ENCODE measurements around the gene GFRA1.

The GFRA1 gene

DNA sequence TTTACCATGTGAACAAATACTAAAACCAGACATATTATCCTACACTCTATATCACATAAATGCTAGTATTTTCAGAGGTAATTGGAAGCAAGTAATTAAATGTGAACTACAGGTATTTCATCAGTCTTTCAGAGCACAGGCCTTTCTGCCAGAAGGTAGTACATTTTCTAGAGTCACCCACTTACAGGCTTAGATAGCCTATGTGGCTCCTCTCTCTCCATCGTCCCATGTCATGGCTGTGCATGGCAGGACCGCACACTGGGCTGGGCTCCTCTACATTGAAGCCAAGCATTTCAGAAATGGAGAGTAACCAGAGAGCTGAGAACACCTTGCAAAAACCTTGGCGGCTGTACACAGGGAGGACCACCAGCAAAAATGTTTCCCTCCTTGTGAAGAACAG is 49.7 kb downstream of the GFRA1 start:
- H3K36me3 ChIP-seq (ENCODE audit: control insufficient read depth, insufficient read depth, low read length): no peaks in the 10 kb centered on the region
- no peaks in the 10 kb centered on the region for H3K27me3 ChIP-seq (ENCODE audit: control insufficient read depth, insufficient read depth, low read length, poor library complexity, severe bottlenecking)
- 91 to 97% methylated on average over 3 of the region's 3 CpGs for WGBS, 2 experiments
- no peaks in the 10 kb centered on the region for H3K4me1 ChIP-seq (ENCODE audit: control insufficient read depth, insufficient read depth, low read length)
- H3K27ac ChIP-seq (ENCODE audit: insufficient read depth, low read depth, low read length, poor library complexity, severe bottlenecking): no peak overlapping the region
- no peak overlapping the region for H3K4me3 ChIP-seq (ENCODE audit: insufficient read depth, low read depth, low read length)
- H3K9me3 ChIP-seq (ENCODE audit: control insufficient read depth, low read length): no peaks in the 10 kb centered on the region

DNA sequence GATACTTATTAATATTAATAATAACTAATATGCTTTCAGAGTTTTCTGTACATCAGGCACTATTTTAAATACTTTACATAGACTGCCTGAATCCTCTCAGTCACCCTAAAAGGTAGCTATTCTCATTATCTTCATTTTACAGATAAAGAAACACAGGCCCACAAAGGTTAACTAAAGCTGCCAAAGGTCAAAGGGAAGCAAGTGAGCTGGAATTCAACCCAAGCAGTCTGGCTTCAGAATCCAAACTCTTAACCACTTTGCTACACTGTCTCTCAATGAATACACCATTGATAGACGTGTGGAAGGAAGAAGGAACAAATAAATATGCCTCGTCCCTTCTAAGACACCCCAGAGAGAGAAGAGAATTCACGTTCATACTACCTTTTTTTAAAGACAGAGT is 52.0 kb downstream of the GFRA1 start:
- WGBS, 2 experiments: 75 to 80% methylated on average over 3 of the region's 3 CpGs
- Histone ChIP-seq H3K4me3 (ENCODE audit: insufficient read depth, low read depth, low read length) (no peak overlapping the region), H3K4me1 (ENCODE audit: control insufficient read depth, insufficient read depth, low read length) (no peaks in the 10 kb centered on the region), H3K36me3 (ENCODE audit: control insufficient read depth, insufficient read depth, low read length) (no peaks in the 10 kb centered on the region), H3K27ac (ENCODE audit: insufficient read depth, low read depth, low read length, poor library complexity, severe bottlenecking) (no peak overlapping the region), H3K9me3 (ENCODE audit: control insufficient read depth, low read length) (no peaks in the 10 kb centered on the region), H3K27me3 (ENCODE audit: control insufficient read depth, insufficient read depth, low read length, poor library complexity, severe bottlenecking) (no peaks in the 10 kb centered on the region)

DNA sequence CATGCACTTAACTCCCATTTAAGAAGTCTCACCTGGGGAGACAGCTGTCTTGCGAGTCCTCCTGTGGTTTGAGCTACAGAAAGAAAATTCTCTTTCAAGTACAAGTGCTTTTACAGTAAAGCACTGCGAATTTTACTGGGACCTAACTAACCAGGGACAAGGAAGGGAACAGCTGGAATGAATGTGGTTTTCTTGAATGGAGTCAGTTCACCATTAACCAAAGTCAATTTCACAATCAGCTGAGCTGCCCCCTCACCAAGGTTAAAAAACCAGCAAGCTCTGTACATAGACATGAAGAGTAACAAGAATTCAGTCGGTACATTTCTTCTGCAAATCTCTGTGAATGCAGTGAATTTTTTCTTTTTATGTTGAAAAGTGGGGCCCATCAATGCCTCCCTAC is 56.3 kb downstream of the GFRA1 start:
- Histone ChIP-seq H3K27me3 (ENCODE audit: control insufficient read depth, insufficient read depth, low read length, poor library complexity, severe bottlenecking) (no peaks in the 10 kb centered on the region), H3K9me3 (ENCODE audit: control insufficient read depth, low read length) (no peaks in the 10 kb centered on the region), H3K4me1 (ENCODE audit: control insufficient read depth, insufficient read depth, low read length) (no peaks in the 10 kb centered on the region), H3K36me3 (ENCODE audit: control insufficient read depth, insufficient read depth, low read length) (no peaks in the 10 kb centered on the region), H3K4me3 (ENCODE audit: insufficient read depth, low read depth, low read length) (no peak overlapping the region), H3K27ac (ENCODE audit: insufficient read depth, low read depth, low read length, poor library complexity, severe bottlenecking) (no peak overlapping the region)
- 93 to 100% methylated on average over 3 of the region's 3 CpGs for WGBS, 2 experiments

DNA sequence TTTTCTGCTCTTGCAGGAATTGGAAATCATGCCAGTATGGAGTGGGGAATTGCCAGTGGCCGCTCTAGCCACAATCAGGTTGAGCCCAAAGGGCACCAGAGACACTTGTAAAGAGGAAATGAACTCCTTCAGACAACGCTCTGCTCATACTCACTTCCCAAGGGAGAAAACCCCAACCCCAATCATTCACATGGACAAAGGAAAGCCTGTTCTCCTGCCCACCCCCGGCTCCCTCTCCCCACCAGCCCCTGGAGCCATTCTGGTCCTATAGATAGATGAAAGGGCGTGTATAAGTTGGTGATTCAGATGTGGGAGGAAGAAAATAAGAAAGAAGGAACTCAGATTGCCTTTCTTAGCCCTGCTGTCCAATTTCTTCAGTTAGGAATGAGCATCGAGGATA is 57.4 kb downstream of the GFRA1 start:
- no peaks in the 10 kb centered on the region for H3K4me1 ChIP-seq (ENCODE audit: control insufficient read depth, insufficient read depth, low read length)
- H3K27me3 ChIP-seq (ENCODE audit: control insufficient read depth, insufficient read depth, low read length, poor library complexity, severe bottlenecking): no peaks in the 10 kb centered on the region
- H3K27ac ChIP-seq (ENCODE audit: insufficient read depth, low read depth, low read length, poor library complexity, severe bottlenecking): no peak overlapping the region
- 68 to 70% methylated on average over 4 to 5 of the region's 5 CpGs for WGBS, 2 experiments
- no peak overlapping the region for H3K4me3 ChIP-seq (ENCODE audit: insufficient read depth, low read depth, low read length)
- H3K9me3 ChIP-seq (ENCODE audit: control insufficient read depth, low read length): no peaks in the 10 kb centered on the region
- no peaks in the 10 kb centered on the region for H3K36me3 ChIP-seq (ENCODE audit: control insufficient read depth, insufficient read depth, low read length)

DNA sequence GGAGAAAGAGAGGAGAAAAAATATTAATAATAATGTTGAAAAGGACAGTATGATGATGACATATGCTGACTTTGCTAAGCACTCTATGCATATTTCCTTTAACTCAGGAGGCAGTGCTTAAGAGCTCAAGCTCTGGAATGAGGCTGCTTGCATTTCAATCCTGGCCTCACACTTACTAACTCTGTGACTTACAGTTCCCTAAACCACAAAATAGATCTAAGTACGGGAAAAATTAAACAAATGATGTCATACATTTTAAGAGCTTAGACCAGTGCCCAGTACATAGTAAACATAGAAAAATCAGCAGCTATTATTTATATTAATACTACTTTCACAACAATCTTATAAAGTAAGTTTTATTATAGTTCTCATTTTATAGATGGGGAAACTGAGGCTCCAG is 61.3 kb downstream of the GFRA1 start:
- Histone ChIP-seq H3K4me1 (ENCODE audit: control insufficient read depth, insufficient read depth, low read length) (no peaks in the 10 kb centered on the region), H3K27ac (ENCODE audit: insufficient read depth, low read depth, low read length, poor library complexity, severe bottlenecking) (no peak overlapping the region), H3K9me3 (ENCODE audit: control insufficient read depth, low read length) (no peaks in the 10 kb centered on the region), H3K36me3 (ENCODE audit: control insufficient read depth, insufficient read depth, low read length) (no peaks in the 10 kb centered on the region), H3K4me3 (ENCODE audit: insufficient read depth, low read depth, low read length) (no peak overlapping the region), H3K27me3 (ENCODE audit: control insufficient read depth, insufficient read depth, low read length, poor library complexity, severe bottlenecking) (no peaks in the 10 kb centered on the region)
- WGBS, 2 experiments: 86 to 93% methylated on average over 1 of the region's 1 CpG

DNA sequence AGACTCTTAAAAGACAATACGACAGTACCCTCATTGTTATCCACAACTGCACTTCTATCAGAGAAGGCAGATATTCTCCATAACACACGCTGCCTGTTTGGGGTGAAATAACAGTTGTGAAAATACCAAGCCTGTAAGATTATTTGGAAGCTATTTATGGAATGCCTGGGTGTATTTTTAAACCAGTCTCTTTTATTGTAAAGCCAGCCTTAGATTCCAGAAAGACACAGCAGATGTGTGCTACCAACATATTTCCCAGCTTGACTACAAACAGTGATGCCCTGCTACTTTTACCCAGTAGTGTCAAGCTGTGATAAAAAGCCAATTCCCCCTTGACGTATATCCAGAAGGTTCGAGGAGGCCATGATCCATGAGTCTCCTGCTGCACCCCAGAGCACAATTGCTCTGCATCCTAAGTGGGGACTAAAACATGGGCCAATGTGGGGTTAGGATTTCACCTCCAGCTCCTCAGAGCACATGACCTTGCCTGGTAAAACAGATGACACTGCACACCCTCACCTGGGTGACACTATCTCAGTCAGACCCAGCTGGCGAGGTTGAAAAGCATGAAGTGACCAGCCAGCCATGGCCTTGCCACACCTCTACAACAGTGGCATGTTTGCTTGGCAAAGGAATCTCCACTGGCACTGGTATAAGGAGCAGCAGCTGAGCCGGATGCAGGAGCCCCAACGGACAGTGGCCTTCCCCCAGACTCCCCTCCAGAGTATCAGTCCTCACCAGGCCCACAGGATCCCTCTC is 62.2 kb downstream of the GFRA1 start:
- Histone ChIP-seq H3K4me3 (ENCODE audit: insufficient read depth, low read depth, low read length) (no peak overlapping the region), H3K27me3 (ENCODE audit: control insufficient read depth, insufficient read depth, low read length, poor library complexity, severe bottlenecking) (no peaks in the 10 kb centered on the region)
- WGBS, 2 experiments: 92 to 98% methylated on average over 6 to 7 of the region's 7 CpGs

DNA sequence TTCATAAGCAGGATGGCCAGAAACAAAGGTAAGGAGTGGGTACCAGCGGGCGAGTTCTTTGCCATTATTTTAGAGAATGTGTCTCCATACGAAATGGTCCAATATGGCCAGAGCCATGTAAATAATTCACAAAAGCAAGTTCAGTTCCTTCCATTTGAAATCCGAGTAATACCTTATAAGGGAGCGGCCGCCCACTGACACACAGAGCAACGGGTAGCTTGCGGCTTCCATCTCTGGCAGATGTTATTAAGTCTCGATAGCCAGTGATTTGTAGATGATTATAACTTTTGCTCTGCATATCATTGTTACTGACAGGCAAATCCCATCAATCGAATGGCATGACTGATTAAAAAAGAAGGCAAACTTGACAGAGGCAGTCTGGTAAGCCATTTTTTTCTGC is 63.2 kb downstream of the GFRA1 start:
- WGBS, 2 experiments: 91 to 93% methylated on average over 10 of the region's 10 CpGs
- Histone ChIP-seq H3K27ac (ENCODE audit: insufficient read depth, low read depth, low read length, poor library complexity, severe bottlenecking) (no peak overlapping the region), H3K36me3 (ENCODE audit: control insufficient read depth, insufficient read depth, low read length) (no peaks in the 10 kb centered on the region), H3K4me3 (ENCODE audit: insufficient read depth, low read depth, low read length) (no peak overlapping the region), H3K9me3 (ENCODE audit: control insufficient read depth, low read length) (no peaks in the 10 kb centered on the region), H3K4me1 (ENCODE audit: control insufficient read depth, insufficient read depth, low read length) (no peaks in the 10 kb centered on the region), H3K27me3 (ENCODE audit: control insufficient read depth, insufficient read depth, low read length, poor library complexity, severe bottlenecking) (no peaks in the 10 kb centered on the region)

More for the DNA sequence above, 62.2 kb downstream of the GFRA1 start:
- no peaks in the 10 kb centered on the region for H3K4me1 ChIP-seq (ENCODE audit: control insufficient read depth, insufficient read depth, low read length)
- no peak overlapping the region for H3K27ac ChIP-seq (ENCODE audit: insufficient read depth, low read depth, low read length, poor library complexity, severe bottlenecking)
- no peaks in the 10 kb centered on the region for H3K9me3 ChIP-seq (ENCODE audit: control insufficient read depth, low read length)
- H3K36me3 ChIP-seq (ENCODE audit: control insufficient read depth, insufficient read depth, low read length): no peaks in the 10 kb centered on the region

DNA sequence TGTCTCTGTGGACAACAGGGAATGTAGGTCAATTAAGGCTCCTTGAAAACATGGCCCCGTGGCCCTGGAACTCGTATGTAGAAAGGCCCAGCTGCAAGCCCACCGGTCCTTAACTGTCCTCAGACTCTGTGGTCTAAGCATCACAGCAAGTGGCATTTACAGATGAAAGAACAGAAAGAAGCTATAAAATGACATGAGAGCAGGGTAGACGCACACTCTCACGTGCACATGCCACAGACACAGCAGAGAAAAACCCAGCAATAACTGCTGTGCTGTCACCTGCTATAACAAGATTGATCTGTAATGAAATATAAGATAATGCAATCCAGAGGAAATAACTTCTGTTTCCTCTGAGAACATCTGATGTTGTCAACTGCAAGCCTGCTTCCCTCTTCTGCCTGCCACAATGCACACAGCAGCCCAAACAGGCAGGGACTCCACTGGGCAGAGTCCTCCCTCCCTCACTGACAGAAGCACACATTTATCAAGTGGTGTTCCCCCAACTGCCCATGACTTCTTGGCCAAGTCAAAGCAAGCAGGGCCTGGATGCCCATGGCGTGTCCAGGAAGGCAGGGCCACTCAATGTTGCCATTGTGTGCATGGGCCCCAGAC is 63.9 kb downstream of the GFRA1 start:
- Histone ChIP-seq H3K4me1 (ENCODE audit: control insufficient read depth, insufficient read depth, low read length) (no peaks in the 10 kb centered on the region), H3K9me3 (ENCODE audit: control insufficient read depth, low read length) (no peaks in the 10 kb centered on the region), H3K4me3 (ENCODE audit: insufficient read depth, low read depth, low read length) (no peak overlapping the region), H3K36me3 (ENCODE audit: control insufficient read depth, insufficient read depth, low read length) (no peaks in the 10 kb centered on the region), H3K27me3 (ENCODE audit: control insufficient read depth, insufficient read depth, low read length, poor library complexity, severe bottlenecking) (no peaks in the 10 kb centered on the region), H3K27ac (ENCODE audit: insufficient read depth, low read depth, low read length, poor library complexity, severe bottlenecking) (no peak overlapping the region)
- 94 to 96% methylated on average over 6 of the region's 6 CpGs for WGBS, 2 experiments

DNA sequence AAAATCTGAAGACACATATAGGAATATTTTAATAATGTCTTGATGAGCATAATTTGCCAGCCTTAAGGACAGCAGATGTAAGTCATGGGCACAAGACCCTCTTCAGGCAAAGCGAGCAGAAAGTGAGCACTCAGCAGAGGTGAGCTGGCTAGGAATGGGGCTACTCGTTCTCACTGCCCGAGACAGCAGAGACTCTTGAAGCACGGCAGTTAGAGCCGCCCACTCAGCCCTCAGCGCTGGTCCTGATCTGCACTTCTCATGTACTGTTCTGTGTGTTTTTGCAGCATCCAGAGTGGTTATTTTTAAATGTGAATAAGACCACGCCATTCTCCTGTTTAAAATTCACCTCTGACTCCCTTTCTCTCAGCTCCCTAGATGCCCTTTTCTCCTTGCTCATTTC is 65.3 kb downstream of the GFRA1 start:
- Histone ChIP-seq H3K9me3 (ENCODE audit: control insufficient read depth, low read length) (no peaks in the 10 kb centered on the region), H3K36me3 (ENCODE audit: control insufficient read depth, insufficient read depth, low read length) (no peaks in the 10 kb centered on the region), H3K4me1 (ENCODE audit: control insufficient read depth, insufficient read depth, low read length) (no peaks in the 10 kb centered on the region), H3K4me3 (ENCODE audit: insufficient read depth, low read depth, low read length) (no peak overlapping the region), H3K27me3 (ENCODE audit: control insufficient read depth, insufficient read depth, low read length, poor library complexity, severe bottlenecking) (no peaks in the 10 kb centered on the region), H3K27ac (ENCODE audit: insufficient read depth, low read depth, low read length, poor library complexity, severe bottlenecking) (no peak overlapping the region)
- WGBS, 2 experiments: 93% methylated on average over 7 of the region's 7 CpGs

DNA sequence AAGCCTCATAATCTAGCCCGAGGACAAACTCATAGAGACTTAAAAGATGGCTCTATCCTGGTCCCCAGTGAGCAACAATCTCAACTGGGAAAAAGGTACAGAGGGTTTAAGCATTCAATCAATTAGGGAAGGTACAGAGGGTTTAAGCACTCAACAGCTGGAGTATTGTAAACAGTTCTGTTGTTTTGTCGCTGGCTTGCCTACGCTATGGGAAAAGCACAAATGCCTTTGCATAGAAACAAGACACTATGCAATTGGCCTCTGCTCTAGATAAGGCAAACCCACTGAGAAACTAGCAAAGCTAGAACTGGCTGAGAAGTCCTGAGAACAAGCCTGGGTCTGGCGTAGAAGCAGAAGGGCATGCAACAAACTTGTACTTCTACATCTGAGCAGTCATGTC is 69.3 kb downstream of the GFRA1 start:
- H3K36me3 ChIP-seq (ENCODE audit: control insufficient read depth, insufficient read depth, low read length): no peaks in the 10 kb centered on the region

More for the DNA sequence above, 69.3 kb downstream of the GFRA1 start:
- Histone ChIP-seq H3K27me3 (ENCODE audit: control insufficient read depth, insufficient read depth, low read length, poor library complexity, severe bottlenecking) (no peaks in the 10 kb centered on the region), H3K4me3 (ENCODE audit: insufficient read depth, low read depth, low read length) (no peak overlapping the region), H3K4me1 (ENCODE audit: control insufficient read depth, insufficient read depth, low read length) (no peaks in the 10 kb centered on the region), H3K27ac (ENCODE audit: insufficient read depth, low read depth, low read length, poor library complexity, severe bottlenecking) (no peak overlapping the region), H3K9me3 (ENCODE audit: control insufficient read depth, low read length) (no peaks in the 10 kb centered on the region)
- 94% methylated on average over 4 of the region's 4 CpGs for WGBS, 2 experiments
